ENCODE measurements around the gene VAC14. TPM values are rescaled to one million over a fixed set of nuclear protein-coding genes. Genes with fewer than 3 reads are reported as not detected.

The VAC14 gene
- total and polyA plus RNA-seq, 3 donors from 2014 or later = 41.0 to 80.5 (median 61.8) TPM

DNA sequence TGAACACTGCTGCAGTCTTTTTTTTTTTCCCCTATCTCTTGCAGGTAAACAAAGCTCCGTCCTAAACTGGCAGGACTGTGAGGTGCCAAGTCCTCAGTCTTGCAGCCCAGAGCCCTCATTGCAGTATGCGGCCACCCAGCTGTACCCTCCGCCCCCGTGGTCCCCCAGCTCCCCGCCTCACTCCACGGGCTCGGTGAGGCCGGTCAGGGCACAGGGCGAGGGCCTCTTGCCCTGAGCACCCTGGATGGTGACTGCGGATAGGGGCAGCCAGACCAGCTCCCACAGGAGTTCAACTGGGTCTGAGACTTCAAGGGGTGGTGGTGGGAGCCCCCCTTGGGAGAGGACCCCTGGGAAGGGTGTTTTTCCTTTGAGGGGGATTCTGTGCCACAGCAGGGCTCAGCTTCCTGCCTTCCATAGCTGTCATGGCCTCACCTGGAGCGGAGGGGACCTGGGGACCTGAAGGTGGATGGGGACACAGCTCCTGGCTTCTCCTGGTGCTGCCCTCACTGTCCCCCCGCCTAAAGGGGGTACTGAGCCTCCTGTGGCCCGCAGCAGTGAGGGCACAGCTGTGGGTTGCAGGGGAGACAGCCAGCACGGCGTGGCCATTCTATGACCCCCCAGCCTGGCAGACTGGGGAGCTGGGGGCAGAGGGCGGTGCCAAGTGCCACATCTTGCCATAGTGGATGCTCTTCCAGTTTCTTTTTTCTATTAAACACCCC, 140.8 kb downstream of the VAC14 start:
- Histone ChIP-seq H3K27me3 (no peaks in the 10 kb centered on the region), H3K27ac (no peak overlapping the region), H3K36me3 (ENCODE audit: low read depth, missing control alignments) (no peaks in the 10 kb centered on the region), H3K4me1 (peaks cover 10% of the 10 kb centered on the region), H3K9me3 (no peaks in the 10 kb centered on the region), H3K4me3 (no peak overlapping the region)
- no peak for TF ChIP-seq CTCF (IDR thresholded peaks at IDR 0.05)
- intact Hi-C loops (cut with DNase I; ENCODE audit: low total_unique reads) = loop anchor here (10.0 kb wide), 1 partner anchor 135 kb away; the partner anchor contains the start of genes COG4 and SF3B3
- DNase-seq = no peak
- 90 to 95% methylated on average over 4 to 16 of the region's 16 CpGs for WGBS, 2 donors

DNA sequence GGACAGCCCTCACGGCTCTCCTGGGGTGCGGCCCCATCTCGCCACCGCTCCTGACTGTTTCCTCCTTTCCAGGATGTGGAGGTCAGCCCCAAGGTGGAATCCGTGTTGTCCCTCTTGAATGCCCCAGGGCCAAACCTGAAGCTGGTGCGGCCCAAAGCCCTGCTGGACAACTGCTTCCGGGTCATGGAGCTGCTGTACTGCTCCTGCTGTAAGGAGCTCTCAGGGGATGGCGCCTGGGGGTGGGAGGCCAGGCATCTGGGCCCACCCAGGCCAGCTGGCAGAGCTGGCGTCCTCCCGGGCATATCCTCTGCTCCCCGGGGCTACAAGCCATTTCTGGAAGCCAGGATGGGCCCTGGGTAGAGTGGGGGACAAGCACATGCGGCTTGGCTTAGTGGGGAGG, 141.4 kb downstream of the VAC14 start:
- peaks cover 10% of the 10 kb centered on the region for H3K4me1 ChIP-seq
- DNase-seq = no peak
- no peaks in the 10 kb centered on the region for H3K27me3 ChIP-seq
- H3K36me3 ChIP-seq (ENCODE audit: low read depth, missing control alignments) = no peaks in the 10 kb centered on the region
- whole genome bisulfite sequencing, 2 donors = 90 to 93% methylated on average over 2 to 12 of the region's 12 CpGs
- H3K9me3 ChIP-seq = no peaks in the 10 kb centered on the region
- no peak overlapping the region for H3K27ac ChIP-seq
- H3K4me3 ChIP-seq = no peak overlapping the region
- TF ChIP-seq POLR2A (IDR thresholded peaks at IDR 0.05) = no peak
- TF ChIP-seq CTCF (IDR thresholded peaks at IDR 0.05) = no peak
- intact Hi-C loops (cut with DNase I; ENCODE audit: low total_unique reads) = loop anchor here (10.0 kb wide), 1 partner anchor 135 kb away; the partner anchor contains the start of genes COG4 and SF3B3

DNA sequence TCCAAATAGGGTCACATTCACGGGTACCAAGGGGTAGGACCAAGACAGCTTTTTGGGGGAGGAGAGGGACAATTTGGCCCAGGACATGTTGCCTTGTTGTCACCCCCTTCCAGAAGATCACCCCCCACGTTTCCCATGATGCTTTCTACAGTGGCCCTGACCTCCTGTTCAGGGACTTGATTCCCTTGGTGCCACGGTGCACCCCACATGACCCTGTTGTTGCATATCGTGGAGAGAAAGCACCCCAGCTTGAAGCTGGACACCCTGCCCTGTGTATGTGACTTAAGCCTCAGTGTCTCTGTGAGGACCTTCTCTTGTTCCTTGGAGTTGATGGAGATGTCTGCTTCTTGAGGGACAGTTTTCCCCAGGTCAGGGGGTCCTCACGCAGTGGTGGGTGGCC, 142.0 kb downstream of the VAC14 start:
- DNase-seq = no peak
- TF ChIP-seq CTCF (IDR thresholded peaks at IDR 0.05) (no peak), POLR2A (IDR thresholded peaks at IDR 0.05) (no peak)
- intact Hi-C loops (cut with DNase I; ENCODE audit: low total_unique reads) = loop anchor here (10.0 kb wide), 1 partner anchor 134 kb away; the partner anchor contains the start of genes COG4 and SF3B3
- WGBS, 2 donors = 79 to 87% methylated on average over 5 of the region's 5 CpGs
- no peaks in the 10 kb centered on the region for H3K36me3 ChIP-seq (ENCODE audit: low read depth, missing control alignments)
- no peak overlapping the region for H3K27ac ChIP-seq
- no peaks in the 10 kb centered on the region for H3K27me3 ChIP-seq
- no peak overlapping the region for H3K4me3 ChIP-seq
- H3K9me3 ChIP-seq = no peaks in the 10 kb centered on the region
- peaks cover 16% of the 10 kb centered on the region for H3K4me1 ChIP-seq

DNA sequence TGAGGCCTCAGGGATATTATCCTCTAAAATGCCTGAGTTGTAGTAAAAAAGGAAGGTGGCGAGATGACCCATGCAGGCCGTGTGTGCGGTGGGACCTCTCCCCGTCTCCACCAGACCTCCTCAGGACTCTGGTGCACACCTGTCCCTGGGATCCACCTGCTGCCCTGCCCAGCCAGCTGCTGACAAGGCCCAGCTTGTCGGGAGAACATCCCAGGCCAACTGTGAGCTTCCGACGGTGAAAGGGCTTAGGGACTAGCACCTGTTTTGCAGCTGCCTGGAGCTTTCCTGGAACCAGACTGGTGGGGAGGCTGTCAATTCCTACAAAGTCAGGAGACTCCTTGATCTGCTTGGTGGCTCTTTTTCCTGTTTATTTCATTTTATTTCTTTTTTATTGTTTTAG, 143.0 kb downstream of the VAC14 start:
- Histone ChIP-seq H3K4me3 (no peak overlapping the region), H3K4me1 (peaks cover 17% of the 10 kb centered on the region), H3K36me3 (ENCODE audit: low read depth, missing control alignments) (no peaks in the 10 kb centered on the region), H3K27ac (no peak overlapping the region), H3K27me3 (no peaks in the 10 kb centered on the region), H3K9me3 (no peaks in the 10 kb centered on the region)
- WGBS, 2 donors = 86 to 89% methylated on average over 6 to 7 of the region's 7 CpGs
- TF ChIP-seq POLR2A (IDR thresholded peaks at IDR 0.05) (no peak), CTCF (IDR thresholded peaks at IDR 0.05) (no peak)
- no peak for DNase-seq
- intact Hi-C loops (cut with DNase I; ENCODE audit: low total_unique reads) = loop anchor here (10.0 kb wide), 1 partner anchor 133 kb away; the partner anchor contains the start of genes COG4 and SF3B3
